SK-N-SH treated with all-trans-retinoic acid at 6 μM for 48 hours (cell line): ENCODE measurements around the gene MYL3.

Experiments used
- ATAC-seq: fragments of 200-7000 bp; cut with Tn5 transposase; 3 replicates; pipeline ENCODE4 v1.9.1; 2020; ENCODE audit warnings: mild to moderate bottlenecking, moderate library complexity
- BACH2 ChIP-seq: fragments of 250-450 bp; sonication (Bioruptor Pico); IDR thresholded peaks from 2 replicates; pipeline ENCODE4 v1.9.0; 2021; ENCODE audit warnings: mild to moderate bottlenecking, borderline replicate concordance
- CREB5 ChIP-seq: fragments of 250-450 bp; sonication (Bioruptor Pico); IDR thresholded peaks from 2 replicates; pipeline ENCODE4 v1.5.1; 2020; ENCODE audit warnings: low read depth, mild to moderate bottlenecking, moderate library complexity
- CSDC2 ChIP-seq: fragments of 250-450 bp; sonication (Bioruptor Pico); IDR thresholded peaks from 2 replicates; pipeline ENCODE4 v1.5.0; 2020; ENCODE audit warnings: mild to moderate bottlenecking, moderate library complexity
- CSRNP3 ChIP-seq: fragments of 250-450 bp; sonication (Bioruptor Pico); IDR thresholded peaks from 2 replicates; pipeline ENCODE4 v1.5.1; 2021; ENCODE audit warnings: mild to moderate bottlenecking, moderate library complexity
- ESRRG ChIP-seq: fragments of 250-450 bp; sonication (Bioruptor Pico); IDR thresholded peaks from 2 replicates; pipeline ENCODE4 v1.6.1; 2021; ENCODE audit warnings: mild to moderate bottlenecking
- GLIS3 ChIP-seq: fragments of 250-450 bp; sonication (Bioruptor Pico); IDR thresholded peaks from 2 replicates; pipeline ENCODE4 v1.5.0; 2020; ENCODE audit warnings: mild to moderate bottlenecking, moderate library complexity
- ISL1 ChIP-seq: fragments of 250-450 bp; sonication (Bioruptor Pico); IDR thresholded peaks from 2 replicates; pipeline ENCODE4 v2.1.2; 2022; ENCODE audit warnings: mild to moderate bottlenecking, moderate library complexity
- OSR1 ChIP-seq: fragments of 250-450 bp; sonication (Bioruptor Pico); IDR thresholded peaks from 2 replicates; pipeline ENCODE4 v1.8.0; 2022; ENCODE audit warnings: moderate library complexity, mild to moderate bottlenecking, inconsistent platforms
- PATZ1 ChIP-seq: fragments of 250-450 bp; sonication (Bioruptor Pico); IDR thresholded peaks from 2 replicates; pipeline ENCODE4 v1.8.0; 2020; ENCODE audit warnings: mild to moderate bottlenecking, moderate library complexity, borderline replicate concordance
- POU6F1 ChIP-seq: fragments of 250-450 bp; sonication (Bioruptor Pico); IDR thresholded peaks from 2 replicates; pipeline ENCODE4 v1.8.0; 2021; ENCODE audit warnings: low read depth, mild to moderate bottlenecking, moderate library complexity, borderline replicate concordance
- PPARA ChIP-seq: fragments of 250-450 bp; sonication (Bioruptor Pico); IDR thresholded peaks from 2 replicates; pipeline ENCODE4 v1.5.0; 2020; ENCODE audit warnings: mild to moderate bottlenecking, borderline replicate concordance
- RARB ChIP-seq: fragments of 250-450 bp; sonication (Bioruptor Pico); IDR thresholded peaks from 2 replicates; pipeline ENCODE4 v1.8.0; 2021; ENCODE audit warnings: mild to moderate bottlenecking, moderate library complexity
- SNAI2 ChIP-seq: fragments of 250-450 bp; sonication (Bioruptor Pico); IDR thresholded peaks from 2 replicates; pipeline ENCODE4 v1.5.0; 2020; ENCODE audit warnings: mild to moderate bottlenecking, moderate library complexity
- TCF4 ChIP-seq: fragments of 250-450 bp; sonication (Bioruptor Pico); IDR thresholded peaks from 2 replicates; pipeline ENCODE4 v1.8.0; 2021; ENCODE audit warnings: mild to moderate bottlenecking, moderate library complexity, borderline replicate concordance
- TOX ChIP-seq: fragments of 250-450 bp; sonication (Bioruptor Pico); IDR thresholded peaks from 2 replicates; pipeline ENCODE4 v1.8.0; 2021; ENCODE audit warnings: mild to moderate bottlenecking, moderate library complexity, borderline replicate concordance
- ZC3H10 ChIP-seq: fragments of 250-450 bp; sonication (Bioruptor Pico); IDR thresholded peaks from 2 replicates; pipeline ENCODE4 v1.5.1; 2021; ENCODE audit warnings: mild to moderate bottlenecking, moderate library complexity
- ZFP3 ChIP-seq: fragments of 250-450 bp; sonication (Bioruptor Pico); IDR thresholded peaks from 2 replicates; pipeline ENCODE4 v1.5.0; 2020; ENCODE audit warnings: mild to moderate bottlenecking, moderate library complexity
- ZFP30 ChIP-seq: fragments of 450-650 bp; formaldehyde crosslinking; IDR thresholded peaks from 2 replicates; pipeline ENCODE4 v1.5.0; 2022; ENCODE audit warnings: mild to moderate bottlenecking, moderate library complexity
- ZNF565 ChIP-seq: fragments of 450-650 bp; formaldehyde crosslinking; conservative IDR thresholded peaks from 2 replicates; pipeline ENCODE4 v1.5.0; 2020; ENCODE audit warnings: low read depth, mild to moderate bottlenecking, moderate library complexity
- ZNF70 ChIP-seq: fragments of 450-650 bp; formaldehyde crosslinking; IDR thresholded peaks from 2 replicates; pipeline ENCODE4 v1.5.0; 2020; ENCODE audit warnings: mild to moderate bottlenecking, moderate library complexity
- ZNF8 ChIP-seq: fragments of 450-650 bp; formaldehyde crosslinking; IDR thresholded peaks from 2 replicates; pipeline ENCODE4 v1.5.0; 2020; ENCODE audit warnings: mild to moderate bottlenecking, moderate library complexity

Gene MYL3

GRCh38 chr3:46835054-46835453 is 28.2 kb downstream of the MYL3 start:
- no peak for ATAC-seq
- TF ChIP-seq ZNF565 (CRISPR knock-in tag), result no peak
- no peak for TF ChIP-seq CSDC2 (CRISPR knock-in tag)
- no peak for TF ChIP-seq BACH2
- TF ChIP-seq TOX (CRISPR knock-in tag), result no peak
- TF ChIP-seq ZFP30, result no peak
- no peak for TF ChIP-seq ESRRG (CRISPR knock-in tag)
- no peak for TF ChIP-seq ISL1
- no peak for TF ChIP-seq RARB

GRCh38 chr3:46833346-46834300 is 29.6 kb downstream of the MYL3 start:
- TF ChIP-seq ESRRG (CRISPR knock-in tag) (no peak), OSR1 (CRISPR knock-in tag) (no peak), POU6F1 (CRISPR knock-in tag) (no peak), GLIS3 (CRISPR knock-in tag) (no peak), SNAI2 (CRISPR knock-in tag) (no peak), ZNF70 (CRISPR knock-in tag) (no peak), TCF4 (CRISPR knock-in tag) (no peak), ZC3H10 (CRISPR knock-in tag) (no peak), PPARA (CRISPR knock-in tag) (no peak), ZNF565 (CRISPR knock-in tag) (no peak), ZFP30 (no peak), TOX (CRISPR knock-in tag) (no peak), ZFP3 (CRISPR knock-in tag) (no peak), PATZ1 (no peak), RARB (no peak), CREB5 (no peak), CSRNP3 (CRISPR knock-in tag) (no peak)
- ATAC-seq, result no peak

- no peak for TF ChIP-seq TOX (CRISPR knock-in tag)
- ATAC-seq, result no peak
These were observed 31.4 kb downstream of the MYL3 start for GRCh38 chr3:46831841-46832240.

GRCh38 chr3:46831316-46831715 is 31.9 kb downstream of the MYL3 start:
- ATAC-seq, result no peak
- TF ChIP-seq ZNF8 (CRISPR knock-in tag) (no peak), PPARA (CRISPR knock-in tag) (no peak), RARB (no peak)

GRCh38 chr3:46830801-46831200 is 32.4 kb downstream of the MYL3 start:
- no peak for ATAC-seq
- TF ChIP-seq ZC3H10 (CRISPR knock-in tag), result no peak
- TF ChIP-seq CSRNP3 (CRISPR knock-in tag), result no peak
- TF ChIP-seq TOX (CRISPR knock-in tag), result no peak
- TF ChIP-seq ZFP3 (CRISPR knock-in tag), result no peak
- TF ChIP-seq ZNF8 (CRISPR knock-in tag), result no peak
- no peak for TF ChIP-seq BACH2
- TF ChIP-seq ZNF565 (CRISPR knock-in tag), result no peak
